DMS53 (cell line): Measurements from ENCODE around the gene C20orf96.

ENCODE experiments used
- DNase-seq: peaks from one replicate; lab custom pipeline; 2025; lab: John Stamatoyannopoulos, UW

C20orf96 gene

DNA sequence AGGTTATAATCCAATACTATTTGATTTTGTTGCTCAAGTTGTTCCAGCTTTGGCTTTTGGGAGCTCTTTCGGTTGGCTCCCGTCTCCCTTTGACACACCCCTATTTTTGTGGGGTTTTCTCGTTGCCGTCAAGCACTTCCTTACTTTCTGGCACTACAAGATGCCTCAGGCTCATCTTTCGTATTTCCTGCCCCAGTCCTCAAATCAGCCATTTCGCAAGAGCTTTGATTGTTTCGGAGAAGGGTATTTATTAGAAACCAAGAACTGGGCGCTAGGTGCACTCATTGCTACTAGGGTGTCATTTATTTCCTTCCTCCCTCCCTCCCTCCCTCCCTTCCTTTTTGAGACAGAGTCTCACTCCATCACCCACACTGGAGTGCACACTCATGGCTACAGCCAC is 21.5 kb upstream of the C20orf96 start:
- DNase-seq = no peak

DNA sequence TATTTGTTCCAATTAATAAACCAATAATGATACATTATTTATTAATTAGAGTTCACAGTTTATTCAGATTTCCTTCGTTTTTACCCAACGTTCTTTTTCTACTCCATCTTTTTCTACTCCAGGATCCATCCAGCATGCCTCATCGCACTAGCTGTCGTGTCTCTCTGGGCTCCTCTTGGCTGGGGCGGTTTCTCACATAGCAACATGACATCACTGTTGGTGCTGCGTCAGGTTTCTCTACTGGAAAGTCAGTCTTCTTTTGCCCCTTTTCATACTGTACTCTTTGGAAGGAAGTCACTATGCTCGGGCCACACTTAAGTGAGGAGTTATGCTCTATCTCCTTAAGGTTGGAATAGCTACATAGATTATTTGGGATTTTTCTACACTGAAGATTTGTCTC is 21.1 kb upstream of the C20orf96 start:
- DNase-seq = peak; percentile 27

DNA sequence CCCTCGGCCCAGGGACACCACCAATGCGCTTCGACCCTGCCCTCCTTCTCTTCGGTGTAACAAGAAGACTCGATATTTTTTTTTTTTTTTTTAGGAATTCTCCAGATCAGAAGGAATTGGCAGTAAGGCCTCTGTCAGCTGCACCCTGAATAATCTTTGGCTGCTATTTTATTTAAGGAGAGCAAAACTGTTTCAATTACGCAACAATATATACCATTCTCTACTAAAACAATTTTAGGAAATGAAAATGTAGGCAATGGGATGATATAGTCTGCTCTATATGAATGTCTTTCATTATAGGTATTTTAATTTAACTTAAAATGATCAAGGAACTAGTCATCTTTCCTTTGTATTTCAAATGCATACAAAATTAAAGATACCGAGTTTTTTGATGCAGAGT is 20.1 kb upstream of the C20orf96 start:
- DNase-seq = no peak

DNA sequence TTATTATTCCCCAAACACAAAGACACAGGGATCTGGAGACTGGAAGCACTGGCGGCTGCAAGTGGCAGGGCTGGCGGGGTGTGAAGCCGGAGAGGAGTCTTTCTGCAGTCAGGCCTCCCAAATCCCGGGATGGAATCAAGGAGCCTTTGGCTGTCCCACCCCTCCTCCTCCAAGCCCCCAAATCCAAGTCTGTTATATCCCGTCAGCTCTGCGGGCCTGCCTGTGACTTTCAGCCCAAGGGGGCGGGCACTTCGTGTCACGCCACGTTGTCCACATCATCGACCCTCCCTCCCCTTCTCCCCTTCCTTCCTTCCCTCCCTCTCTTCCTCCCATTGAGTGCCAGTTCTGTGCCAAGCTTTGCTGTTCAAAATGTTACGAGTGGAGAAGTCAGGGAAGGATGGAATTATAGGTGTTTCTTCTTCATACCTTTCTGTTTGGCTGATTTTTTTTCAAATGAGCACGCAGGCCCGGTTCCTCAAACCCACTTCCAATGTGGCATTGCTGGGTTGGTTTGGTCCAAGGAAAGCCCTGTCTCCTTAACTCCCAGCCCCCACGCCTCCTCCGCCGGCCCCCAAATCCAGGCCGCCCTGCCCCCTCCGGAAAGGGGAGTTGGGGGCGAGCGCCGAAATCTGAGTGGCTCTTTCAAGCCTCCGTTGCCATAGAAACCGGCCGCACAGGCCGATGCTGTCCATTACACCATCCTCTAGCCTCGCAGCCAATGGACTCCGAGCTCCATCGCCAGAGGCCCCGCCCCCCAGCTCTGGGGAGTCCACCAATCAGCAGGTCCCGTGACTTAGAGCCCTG is 19.5 kb upstream of the C20orf96 start:
- peak; percentile 100 for DNase-seq

DNA sequence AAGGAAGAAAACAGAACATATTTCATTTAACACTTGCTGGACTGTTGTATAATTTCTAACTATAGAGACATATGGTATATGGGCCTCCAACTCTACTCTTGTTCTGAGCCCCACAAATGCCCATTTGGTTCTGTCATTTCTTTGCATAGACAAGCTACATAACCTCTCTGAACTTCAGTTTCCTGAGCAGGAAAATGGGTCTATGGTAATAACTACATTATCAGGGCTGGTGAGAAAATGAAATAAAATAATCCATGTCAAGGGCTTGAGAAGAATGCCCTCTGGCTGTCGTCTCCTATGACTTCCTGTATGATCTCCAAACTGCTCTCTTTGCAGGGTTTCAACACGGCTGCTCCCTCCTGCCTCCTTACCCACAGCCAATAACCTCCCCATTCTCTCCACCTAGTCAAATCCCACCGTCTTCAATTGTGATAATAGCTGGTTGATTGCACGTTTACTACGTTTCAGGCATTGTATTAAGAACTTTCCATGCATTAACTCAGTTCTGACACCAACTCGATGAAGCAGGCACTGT is 18.8 kb upstream of the C20orf96 start:
- peak; percentile 76 for DNase-seq

DNA sequence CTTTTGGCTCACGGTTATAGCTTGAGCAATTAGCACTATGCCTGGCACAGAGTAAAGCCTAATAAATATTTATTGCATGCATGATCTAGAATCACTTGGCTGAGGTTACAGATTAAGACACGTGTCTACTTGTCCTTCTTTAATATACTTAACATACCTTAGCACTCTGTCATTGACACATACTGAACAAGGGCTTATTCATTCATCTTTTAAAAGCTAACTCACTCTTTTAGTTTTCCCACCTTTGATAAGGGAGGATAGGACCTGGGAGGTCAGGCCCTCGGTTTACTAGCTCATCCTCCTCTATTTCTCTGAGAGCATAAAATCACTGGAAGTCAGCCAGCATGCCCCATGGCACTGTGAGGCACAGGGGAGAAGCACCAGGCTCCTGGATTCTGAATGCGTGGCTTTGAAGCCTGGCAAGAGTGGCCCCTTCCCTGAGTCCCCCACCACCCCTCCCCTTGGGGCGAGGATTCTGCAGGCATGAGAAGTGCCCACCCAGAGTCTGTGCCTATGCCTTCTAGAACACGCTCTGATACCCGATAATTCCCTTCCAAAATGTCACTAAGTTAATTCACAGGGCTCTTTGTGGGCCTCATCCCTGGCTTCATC is 18.0 kb upstream of the C20orf96 start:
- DNase-seq = no peak

DNA sequence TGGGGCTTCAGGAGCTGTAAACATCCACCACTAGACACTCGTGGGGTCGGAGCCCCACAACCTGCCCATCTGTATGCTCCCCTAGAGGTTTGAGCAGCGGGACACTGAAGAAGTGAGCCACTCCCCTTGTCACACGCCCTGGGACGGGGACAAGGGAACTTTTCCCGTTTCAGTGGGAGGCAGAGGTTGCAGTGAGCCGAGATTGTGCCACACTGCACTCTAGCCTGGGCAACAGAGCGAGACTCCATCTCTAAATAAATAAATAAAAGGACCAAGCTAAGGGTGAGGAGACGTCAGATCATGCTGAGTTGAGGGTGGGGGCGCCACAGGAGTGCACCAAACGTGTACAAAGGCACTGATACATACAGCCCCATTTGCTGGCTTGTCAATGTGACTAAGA is 15.2 kb upstream of the C20orf96 start:
- DNase-seq = no peak

DNA sequence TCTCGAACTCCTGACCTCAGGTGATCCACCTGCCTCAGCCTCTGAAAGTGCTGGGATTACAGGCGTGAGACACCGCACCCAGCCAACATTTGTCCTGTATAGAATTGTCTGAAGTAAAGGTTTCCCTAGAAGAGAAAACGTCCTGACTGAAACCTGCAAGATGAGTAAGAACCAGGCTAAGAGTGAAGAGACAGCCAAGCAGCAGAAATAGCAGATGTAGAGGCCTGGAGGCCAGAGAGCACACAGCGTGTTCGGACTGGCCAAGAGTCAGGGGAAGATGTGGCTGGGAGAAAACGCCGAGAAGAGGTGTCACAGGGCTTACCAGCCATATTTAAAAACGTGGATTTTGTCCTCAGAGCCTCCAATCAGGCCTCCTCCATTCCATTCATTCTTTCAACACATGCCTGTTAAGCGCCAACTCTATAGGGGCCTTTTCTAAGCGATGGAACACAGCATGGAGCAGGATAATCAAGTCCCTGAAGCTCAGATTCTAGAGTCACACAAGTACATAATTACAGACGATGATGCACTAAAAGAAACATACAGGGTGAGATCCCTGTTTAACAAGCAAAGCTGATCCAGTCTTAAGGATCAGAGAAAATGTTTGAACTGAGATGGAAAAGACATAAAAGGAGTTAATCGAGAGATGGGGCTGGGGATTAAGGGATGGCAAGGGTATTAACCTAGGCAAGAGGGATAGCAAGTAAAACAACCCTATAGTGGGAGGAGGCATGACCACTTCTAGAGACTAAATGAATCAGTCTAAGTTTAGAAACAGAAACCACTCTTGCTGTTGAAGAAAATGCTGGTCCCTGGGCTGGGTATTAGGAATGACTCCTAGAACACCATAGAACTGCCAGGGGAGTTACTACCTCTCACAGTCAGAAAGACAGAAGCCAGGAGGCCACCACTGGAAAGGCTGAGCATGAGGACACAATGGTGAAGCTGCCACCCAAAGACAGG is 11.6 kb upstream of the C20orf96 start:
- no peak for DNase-seq

DNA sequence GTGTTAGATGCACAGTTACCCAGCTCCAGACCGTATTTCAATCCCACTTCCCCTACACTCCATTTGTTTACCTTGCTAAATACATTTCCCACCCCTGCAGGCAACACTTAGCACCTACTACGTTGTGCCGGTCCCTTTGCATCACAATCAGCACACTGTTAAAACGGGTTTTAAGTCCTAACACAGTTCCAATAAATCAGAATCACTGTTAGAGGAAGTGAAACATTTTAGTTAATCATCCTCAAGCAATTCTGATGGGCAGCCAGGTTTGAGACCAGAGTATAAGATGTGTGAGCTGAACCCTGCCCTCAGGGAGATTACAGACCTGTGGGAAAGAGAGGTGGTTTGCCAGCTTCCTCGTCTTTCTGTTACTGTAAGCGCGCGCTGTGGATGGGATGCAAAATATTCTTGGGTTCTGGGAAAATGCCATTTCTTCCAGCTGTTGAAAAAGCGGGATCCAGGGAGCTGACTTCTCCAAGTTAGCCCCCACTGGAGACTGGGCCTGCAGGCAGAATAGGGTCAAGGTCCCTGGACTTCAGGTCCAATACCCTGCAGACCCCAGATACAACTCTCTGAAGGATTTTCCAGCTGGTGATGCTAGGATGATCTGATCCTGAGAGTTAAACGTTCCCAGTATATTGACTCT is 9.9 kb upstream of the C20orf96 start:
- no peak for DNase-seq

DNA sequence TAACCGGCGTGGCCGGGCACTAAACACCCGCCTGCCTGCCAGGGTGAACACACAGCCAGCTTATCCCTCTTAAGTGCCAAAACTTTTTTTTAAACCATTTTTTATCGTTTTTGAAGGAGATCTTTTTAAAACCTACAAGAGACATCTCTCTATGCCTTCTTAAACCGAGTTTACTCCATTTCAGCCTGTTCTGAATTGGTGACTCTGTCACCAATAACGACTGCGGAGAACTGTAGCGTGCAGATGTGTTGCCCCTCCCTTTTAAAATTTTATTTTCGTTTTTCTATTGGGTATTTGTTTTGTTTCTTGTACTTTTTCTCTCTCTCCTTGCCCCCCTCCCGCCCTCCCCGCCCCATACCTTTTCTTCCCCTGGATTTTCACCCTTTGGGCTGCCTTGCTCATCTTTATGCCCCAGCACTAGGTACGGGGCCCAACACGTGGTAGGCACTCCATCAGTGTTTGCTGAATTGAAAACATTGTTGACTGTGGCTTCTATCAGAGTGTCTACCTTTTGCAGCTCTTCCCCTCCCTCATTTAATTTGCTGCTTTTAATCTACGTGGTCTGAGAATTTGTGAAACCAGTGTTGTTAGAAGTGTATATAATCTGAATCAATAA is 8.3 kb upstream of the C20orf96 start:
- DNase-seq = no peak

DNA sequence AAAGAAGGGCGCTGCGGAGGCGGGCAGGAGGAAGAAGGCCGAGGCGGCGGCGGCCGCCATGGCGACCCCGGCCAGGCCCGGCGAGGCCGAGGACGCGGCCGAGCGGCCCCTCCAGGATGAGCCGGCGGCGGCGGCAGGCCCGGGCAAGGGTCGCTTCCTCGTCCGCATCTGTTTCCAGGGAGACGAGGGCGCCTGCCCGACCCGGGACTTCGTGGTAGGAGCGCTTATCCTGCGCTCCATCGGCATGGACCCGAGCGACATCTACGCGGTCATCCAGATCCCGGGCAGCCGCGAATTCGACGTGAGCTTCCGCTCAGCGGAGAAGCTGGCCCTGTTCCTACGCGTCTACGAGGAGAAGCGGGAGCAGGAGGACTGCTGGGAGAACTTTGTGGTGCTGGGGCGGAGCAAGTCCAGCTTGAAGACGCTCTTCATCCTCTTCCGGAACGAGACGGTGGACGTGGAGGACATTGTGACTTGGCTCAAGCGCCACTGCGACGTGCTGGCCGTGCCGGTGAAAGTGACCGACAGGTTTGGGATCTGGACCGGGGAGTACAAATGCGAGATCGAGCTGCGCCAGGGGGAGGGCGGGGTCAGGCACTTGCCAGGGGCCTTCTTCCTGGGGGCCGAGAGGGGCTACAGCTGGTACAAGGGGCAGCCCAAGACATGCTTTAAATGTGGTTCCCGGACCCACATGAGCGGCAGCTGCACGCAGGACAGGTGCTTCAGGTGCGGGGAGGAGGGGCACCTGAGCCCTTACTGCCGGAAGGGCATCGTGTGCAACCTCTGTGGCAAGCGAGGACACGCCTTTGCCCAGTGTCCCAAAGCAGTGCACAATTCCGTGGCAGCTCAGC is 7.6 kb upstream of the C20orf96 start:
- peak; percentile 94 for DNase-seq

DNA sequence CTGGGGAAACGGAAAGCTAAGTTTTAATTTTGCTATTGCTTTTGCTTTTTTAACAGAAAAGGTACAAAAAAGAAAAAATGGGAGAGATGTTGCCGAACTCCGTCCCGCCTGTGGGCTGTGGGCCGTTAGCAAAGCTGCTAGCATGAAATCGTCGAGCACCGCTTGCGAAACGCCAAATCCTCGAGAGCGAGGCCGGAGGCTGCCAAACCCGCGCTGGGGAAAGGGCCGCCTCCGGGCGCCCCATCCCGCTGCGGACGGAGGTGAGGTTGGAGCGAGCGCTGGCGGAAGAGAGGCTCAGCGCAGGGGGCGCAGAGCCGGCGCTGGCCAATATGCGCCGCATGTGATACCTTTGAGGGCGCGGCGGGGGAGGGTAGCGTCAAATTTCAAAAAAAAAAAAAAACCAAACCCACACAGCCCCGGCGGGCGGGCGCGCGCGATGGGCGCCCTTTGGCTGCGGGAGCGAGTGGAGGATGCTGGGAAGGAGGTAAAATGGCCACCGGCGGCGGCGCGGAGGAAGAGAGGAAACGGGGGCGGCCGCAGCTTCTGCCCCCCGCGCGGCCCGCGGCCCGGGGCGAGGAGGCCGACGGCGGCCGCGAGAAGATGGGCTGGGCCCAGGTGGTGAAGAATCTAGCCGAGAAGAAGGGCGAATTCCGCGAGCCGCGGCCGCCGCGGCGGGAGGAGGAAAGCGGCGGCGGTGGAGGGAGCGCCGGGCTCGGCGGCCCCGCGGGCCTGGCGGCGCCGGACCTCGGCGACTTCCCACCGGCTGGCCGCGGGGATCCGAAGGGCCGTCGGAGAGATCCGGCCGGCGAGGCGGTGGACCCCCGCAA is 6.8 kb upstream of the C20orf96 start, which contains the start of gene ZCCHC3:
Gene ZCCHC3, plus strand, starts transcription at position 473 of the 827 bp plus-strand sequence. Its CDS starts 17 bp downstream, at position 490.
- DNase-seq = peak; percentile 97

DNA sequence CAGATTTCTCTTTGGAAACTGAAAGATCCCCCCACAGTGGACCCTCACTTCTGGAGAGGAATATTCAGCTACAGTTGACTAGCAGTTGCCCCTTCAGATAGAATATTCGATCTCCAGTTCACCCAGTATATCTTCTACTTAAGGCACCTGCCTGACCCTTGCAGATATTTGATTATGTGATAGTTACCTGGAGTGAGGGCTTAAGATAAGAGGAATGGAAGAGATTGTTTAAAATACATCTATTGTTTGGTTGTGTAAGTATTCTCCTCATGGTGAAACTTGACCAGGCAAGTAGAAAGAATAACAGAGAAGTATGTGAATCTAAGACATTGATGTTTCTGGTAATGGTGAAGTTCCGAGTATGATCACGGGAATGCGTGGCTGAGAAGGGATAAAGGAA is 5.3 kb upstream of the C20orf96 start:
- no peak for DNase-seq

DNA sequence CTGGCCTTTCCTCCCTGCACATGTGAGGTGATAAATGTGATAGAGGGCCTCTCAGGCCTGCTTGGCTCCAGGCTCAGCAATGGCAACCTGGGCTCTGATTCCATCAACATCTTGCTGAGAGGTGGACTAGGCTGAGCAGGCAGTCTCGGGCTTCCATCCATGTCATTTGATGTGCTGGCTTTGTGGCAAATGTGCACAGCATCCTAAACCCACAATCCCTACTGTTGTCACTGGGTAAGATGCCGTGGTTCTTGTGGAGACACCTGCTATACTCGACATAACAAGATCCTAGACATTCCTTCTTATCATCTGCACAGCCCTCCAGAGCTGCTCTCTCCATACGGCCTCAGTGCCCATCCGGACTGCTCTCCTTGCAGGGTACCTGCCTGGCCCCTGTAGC is 4.1 kb upstream of the C20orf96 start:
- no peak for DNase-seq

DNA sequence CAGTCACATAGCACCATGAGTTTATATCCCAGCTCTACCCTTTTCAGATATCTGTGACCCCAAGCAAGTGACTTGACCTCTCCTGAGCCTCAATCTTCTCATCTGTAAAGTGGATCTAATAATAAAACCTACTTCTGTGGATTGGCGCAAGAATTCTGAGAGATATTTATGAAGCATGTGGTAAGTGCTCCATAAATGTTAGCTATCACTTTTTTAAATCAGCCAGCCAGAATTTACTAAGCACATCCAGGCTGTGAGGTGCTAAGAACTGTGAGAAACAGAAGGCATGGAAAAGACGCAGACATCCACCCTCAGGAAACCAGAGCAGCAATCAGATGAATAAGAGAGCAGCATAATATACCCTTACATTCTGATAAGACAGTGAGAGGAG is 862 bp downstream of the C20orf96 start:
- no peak for DNase-seq

DNA sequence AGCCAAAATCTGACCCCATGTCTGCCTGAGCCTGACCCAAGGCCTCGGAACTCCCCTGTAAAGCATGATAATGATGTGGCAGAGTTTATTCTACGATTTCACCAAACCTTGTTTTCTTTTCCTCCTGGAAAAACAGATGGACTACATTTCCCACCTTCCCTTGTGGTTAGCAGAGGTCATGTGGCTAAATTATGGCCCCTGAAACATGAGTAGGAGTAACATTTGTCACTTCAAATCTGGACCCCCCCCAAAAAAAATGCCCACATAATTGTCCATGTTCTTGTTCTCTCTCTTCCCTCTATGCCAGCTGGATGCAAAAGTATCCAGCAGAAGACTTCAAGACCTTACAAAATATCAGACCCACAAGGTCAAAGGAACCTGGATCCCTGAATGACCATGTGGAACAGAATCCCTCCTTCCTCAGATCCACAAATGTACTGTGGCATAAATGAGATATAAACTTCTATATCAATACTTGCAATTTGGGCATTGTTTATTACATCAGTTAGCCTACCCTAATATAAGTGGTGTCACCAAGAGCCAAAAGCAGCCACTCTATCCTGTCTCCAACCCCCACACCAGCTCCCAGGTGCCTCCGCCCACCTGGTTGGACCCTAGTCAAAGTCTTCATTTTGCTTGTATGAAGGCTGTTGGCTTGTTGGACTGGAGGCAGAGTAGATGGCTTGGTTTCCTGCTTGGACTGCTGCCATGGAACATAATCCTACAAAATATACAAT is 1.4 kb downstream of the C20orf96 start:
- peak; percentile 38 for DNase-seq

DNA sequence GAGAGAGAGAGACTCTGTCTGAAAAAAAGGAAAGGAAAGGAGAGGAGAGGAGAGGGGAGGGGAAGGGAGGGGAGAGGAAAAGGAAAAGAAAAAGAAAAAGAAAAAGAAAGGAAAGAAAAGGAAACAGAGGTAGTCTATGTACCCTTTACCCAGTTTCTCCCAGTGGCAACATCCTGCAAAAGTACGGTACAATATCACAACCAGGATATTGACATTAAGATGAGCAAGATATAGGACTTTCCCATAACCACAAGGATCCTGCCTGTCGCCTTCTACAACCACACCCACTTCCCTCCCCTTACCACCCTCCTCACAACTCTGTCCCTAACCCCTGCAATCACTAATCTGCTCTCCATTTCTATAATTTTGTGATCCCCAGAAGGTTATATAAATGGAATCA is 4.0 kb downstream of the C20orf96 start:
- no peak for DNase-seq

DNA sequence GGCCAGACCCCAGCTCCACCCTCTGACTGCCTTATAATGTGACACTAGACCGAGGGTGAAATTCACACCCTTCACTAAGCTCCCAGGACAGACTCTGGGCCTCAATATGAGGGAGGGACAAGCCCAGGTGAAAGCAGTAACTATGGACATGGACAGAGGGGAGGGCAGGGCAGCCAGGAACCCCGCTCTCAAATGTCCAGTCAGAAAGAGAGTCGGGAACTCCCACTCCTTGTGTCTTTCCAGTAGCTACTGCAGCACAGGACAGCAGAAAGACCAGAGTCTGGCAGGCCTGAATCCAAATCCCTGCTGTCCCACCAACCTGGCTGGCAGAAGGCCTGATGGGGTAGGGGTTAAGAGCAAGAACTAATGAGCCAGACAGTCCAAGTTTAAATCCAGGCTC is 6.4 kb downstream of the C20orf96 start:
- no peak for DNase-seq
